BJ (cell line): ENCODE data around the gene PBX3. TPM values are rescaled to one million over a fixed set of nuclear protein-coding genes. Genes with fewer than 3 reads are reported as not detected.

Experiments used
- CTCF ChIA-PET: fragments of 350-600 bp; formaldehyde crosslinking; extraction: SDS; loops from one replicate; lab custom pipeline; 2021; ENCODE audit warnings: antibody characterized with exemption, inconsistent platforms; lab: Yijun Ruan, JAX
- POLR2A ChIA-PET: fragments of 300-600 bp; sonication (Branson Sonifier 250); formaldehyde crosslinking; extraction: SDS; loops from one replicate; lab custom pipeline; 2021; ENCODE audit warnings: antibody characterized with exemption; lab: Charles Lee
- DNase-seq: peaks from one replicate; pipeline ENCODE4 v3.0.0-alpha.2; 2011; ENCODE audit warnings: low read depth
- H3K27me3 ChIP-seq: 2 replicates; pipeline ENCODE4 v1.6.0; 2011; ENCODE audit warnings: low read length; ENCODE audit not compliant: control insufficient read depth, insufficient read depth
- H3K36me3 ChIP-seq: 2 replicates; pipeline ENCODE4 v1.5.1; 2011; ENCODE audit warnings: low read length; ENCODE audit not compliant: control insufficient read depth, insufficient read depth
- H3K4me3 ChIP-seq: 2 replicates; pipeline ENCODE4 v1.5.1; 2011; ENCODE audit warnings: low read depth, mild to moderate bottlenecking, control low read depth, low read length
- CTCF ChIP-seq: IDR thresholded peaks from 2 replicates; pipeline ENCODE4 v1.5.1; 2011; ENCODE audit warnings: low read depth, mild to moderate bottlenecking, control low read depth, inconsistent platforms, low read length, moderate library complexity; ENCODE audit not compliant: insufficient read depth
- polyA plus RNA-seq: library from polyadenylated mRNA; depleted of rRNA; stranded (reverse); fragments of >200 nt; gene quantifications from 2 replicates; pipeline ENCODE4 v1.2.3, GENCODE V29; 2011

PBX3 gene
- polyA plus RNA-seq, 1 experiment: 27.9 TPM

GRCh38 chr9:125889112-125889475 lies 141.9 kb downstream of the PBX3 start:
- CTCF ChIA-PET: no interaction called here
- POLR2A ChIA-PET: no interaction called here
- no peak for TF ChIP-seq CTCF
- Histone ChIP-seq H3K27me3 (no peaks in the 10 kb centered on the region), H3K4me3 (peak overlapping the region; percentile 50), H3K36me3 (no peaks in the 10 kb centered on the region)
- no peak for DNase-seq

- no peaks in the 10 kb centered on the region for H3K27me3 ChIP-seq
- no peak for DNase-seq
- no peak for TF ChIP-seq CTCF
- ChIA-PET POLR2A (no interaction called here), CTCF (no interaction called here)
- peak overlapping the region; percentile 50 for H3K4me3 ChIP-seq
- H3K36me3 ChIP-seq: no peaks in the 10 kb centered on the region
Measured at GRCh38 chr9:125889476-125890419, 142.6 kb downstream of the PBX3 start.

GRCh38 chr9:125890826-125891225 lies 143.7 kb downstream of the PBX3 start:
- H3K4me3 ChIP-seq: no peak overlapping the region
- no peaks in the 10 kb centered on the region for H3K27me3 ChIP-seq
- H3K36me3 ChIP-seq: no peaks in the 10 kb centered on the region
- CTCF ChIA-PET: no interaction called here
- TF ChIP-seq CTCF: no peak
- POLR2A ChIA-PET: no interaction called here
- no peak for DNase-seq

GRCh38 chr9:125893277-125893676 lies 146.1 kb downstream of the PBX3 start:
- no peaks in the 10 kb centered on the region for H3K27me3 ChIP-seq
- no peak overlapping the region for H3K4me3 ChIP-seq
- H3K36me3 ChIP-seq: no peaks in the 10 kb centered on the region
- CTCF ChIA-PET: no interaction called here
- POLR2A ChIA-PET: no interaction called here
- DNase-seq: no peak
- no peak for TF ChIP-seq CTCF

- no peak overlapping the region for H3K4me3 ChIP-seq
- ChIA-PET POLR2A (no interaction called here), CTCF (no interaction called here)
- TF ChIP-seq CTCF: no peak
- no peaks in the 10 kb centered on the region for H3K27me3 ChIP-seq
- H3K36me3 ChIP-seq: no peaks in the 10 kb centered on the region
- no peak for DNase-seq
Measured at GRCh38 chr9:125894566-125894965, 147.4 kb downstream of the PBX3 start.
